OCI-LY7 (cell line): ENCODE data around the gene UBE4A.

ENCODE experiments used
- CTCF ChIP-seq: fragments of 200-600 bp; sonication (generic); conservative IDR thresholded peaks from 2 replicates; pipeline ENCODE4 v1.5.1; 2014; ENCODE audit warnings: mild to moderate bottlenecking, antibody characterized with exemption, low read length, moderate library complexity, mixed read lengths
- EZH2phosphoT487 ChIP-seq: fragments of 200-600 bp; sonication (generic); IDR thresholded peaks from 2 replicates; pipeline ENCODE4 v1.6.1; 2018; ENCODE audit warnings: low read depth, borderline replicate concordance, mild to moderate bottlenecking, mixed run types, antibody characterized with exemption, low read length, moderate library complexity, mixed read lengths

- TF ChIP-seq CTCF (no peak), EZH2phosphoT487 (no peak)
These were observed 40.1 kb upstream of the UBE4A start for GRCh38 chr11:118319337-118319707.
